Retinal pigment epithelial cell (primary cell): ENCODE results near the gene NSFL1C.

Experiments used
- DNase-seq: peaks from one replicate; pipeline ENCODE4 v3.0.0-alpha.2; 2010; ENCODE audit warnings: low read depth
- H3K4me3 ChIP-seq: 2 replicates; pipeline ENCODE4 v1.5.1; 2011; ENCODE audit warnings: mild to moderate bottlenecking, low read length, control low read depth, moderate library complexity
- TF ChIP-seq, protein P1 (sequence below): conservative IDR thresholded peaks from 2 replicates; pipeline ENCODE4 v1.5.1; 2011; ENCODE audit warnings: low read depth, low read length, control low read depth, inconsistent platforms

NSFL1C gene

DNA sequence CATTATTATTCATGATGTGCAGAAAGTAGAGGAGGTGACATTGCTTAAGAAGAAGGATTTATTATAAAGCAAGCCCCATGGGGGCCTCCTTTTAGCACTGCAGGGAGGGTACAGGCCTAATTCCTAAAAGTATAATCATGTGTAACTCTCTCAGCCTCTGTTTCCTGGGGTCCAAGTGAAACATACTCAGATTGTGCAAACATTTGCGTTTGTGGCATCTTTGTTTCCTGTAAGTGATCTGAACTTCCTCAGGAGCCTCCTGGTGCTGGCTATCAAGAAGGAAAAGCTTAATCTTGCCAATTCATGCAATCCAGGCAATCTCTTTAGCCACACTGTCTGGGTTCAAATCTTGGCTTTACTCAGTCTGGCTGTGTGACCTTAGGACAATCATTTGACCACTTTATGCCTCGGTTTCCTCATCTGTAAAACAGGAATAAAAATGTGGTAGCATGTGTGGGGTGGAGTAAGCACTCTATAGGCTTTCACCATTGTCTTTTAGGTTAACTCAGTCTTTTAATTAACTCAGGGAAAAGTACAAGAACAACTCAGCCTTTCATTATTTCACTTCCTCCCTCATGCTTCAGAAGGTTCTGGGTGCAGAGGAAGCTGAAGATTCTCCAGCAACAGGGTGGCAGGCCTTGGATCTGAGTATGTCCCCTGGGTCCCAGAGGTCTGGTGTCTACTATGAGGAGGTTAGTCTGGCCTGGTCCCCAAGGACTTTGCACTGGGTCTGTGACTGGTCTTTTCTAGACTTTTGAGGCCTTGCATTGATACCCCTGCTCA lies 25.4 kb upstream of the NSFL1C start:
- DNase-seq = no peak
- TF ChIP-seq, protein P1, sequence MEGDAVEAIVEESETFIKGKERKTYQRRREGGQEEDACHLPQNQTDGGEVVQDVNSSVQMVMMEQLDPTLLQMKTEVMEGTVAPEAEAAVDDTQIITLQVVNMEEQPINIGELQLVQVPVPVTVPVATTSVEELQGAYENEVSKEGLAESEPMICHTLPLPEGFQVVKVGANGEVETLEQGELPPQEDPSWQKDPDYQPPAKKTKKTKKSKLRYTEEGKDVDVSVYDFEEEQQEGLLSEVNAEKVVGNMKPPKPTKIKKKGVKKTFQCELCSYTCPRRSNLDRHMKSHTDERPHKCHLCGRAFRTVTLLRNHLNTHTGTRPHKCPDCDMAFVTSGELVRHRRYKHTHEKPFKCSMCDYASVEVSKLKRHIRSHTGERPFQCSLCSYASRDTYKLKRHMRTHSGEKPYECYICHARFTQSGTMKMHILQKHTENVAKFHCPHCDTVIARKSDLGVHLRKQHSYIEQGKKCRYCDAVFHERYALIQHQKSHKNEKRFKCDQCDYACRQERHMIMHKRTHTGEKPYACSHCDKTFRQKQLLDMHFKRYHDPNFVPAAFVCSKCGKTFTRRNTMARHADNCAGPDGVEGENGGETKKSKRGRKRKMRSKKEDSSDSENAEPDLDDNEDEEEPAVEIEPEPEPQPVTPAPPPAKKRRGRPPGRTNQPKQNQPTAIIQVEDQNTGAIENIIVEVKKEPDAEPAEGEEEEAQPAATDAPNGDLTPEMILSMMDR = no peak
- H3K4me3 ChIP-seq = no peak overlapping the region

DNA sequence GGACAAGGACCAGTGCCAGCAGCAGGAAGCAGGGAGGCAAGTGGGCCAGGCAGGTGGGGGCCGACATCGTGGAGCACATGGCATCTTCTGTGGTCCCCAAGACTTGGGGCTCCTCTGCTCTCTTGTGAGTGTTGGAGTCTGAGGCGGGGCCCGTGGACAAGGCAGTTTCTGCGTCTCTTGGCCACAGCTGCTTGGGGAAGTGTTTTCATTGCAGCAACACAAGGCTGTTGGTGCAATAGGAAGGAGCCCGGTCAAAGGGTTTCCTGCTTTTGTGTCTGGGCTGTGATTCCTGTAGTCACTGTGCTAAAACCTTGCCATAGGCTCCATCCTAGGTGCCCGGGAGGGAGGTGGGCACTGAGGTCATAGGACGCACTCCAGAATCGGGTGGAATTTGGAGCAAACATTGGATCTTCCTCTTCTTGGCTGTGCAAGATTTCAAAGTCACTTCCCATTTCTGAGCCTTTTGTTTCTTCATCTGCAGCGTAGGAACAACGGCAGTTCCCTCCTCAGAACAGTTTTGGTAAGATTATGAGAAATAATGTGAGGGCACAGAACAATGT lies 24.7 kb upstream of the NSFL1C start, which contains the start of gene SIRPB2:
TSS of gene SIRPB2 (minus strand) at position 140 of the 560 bp plus-strand sequence. CDS start at position 79, 61 bp downstream.
- no peak for DNase-seq
- H3K4me3 ChIP-seq = no peak within 1 kb of the TSS
- TF ChIP-seq, protein P1 = no peak

DNA sequence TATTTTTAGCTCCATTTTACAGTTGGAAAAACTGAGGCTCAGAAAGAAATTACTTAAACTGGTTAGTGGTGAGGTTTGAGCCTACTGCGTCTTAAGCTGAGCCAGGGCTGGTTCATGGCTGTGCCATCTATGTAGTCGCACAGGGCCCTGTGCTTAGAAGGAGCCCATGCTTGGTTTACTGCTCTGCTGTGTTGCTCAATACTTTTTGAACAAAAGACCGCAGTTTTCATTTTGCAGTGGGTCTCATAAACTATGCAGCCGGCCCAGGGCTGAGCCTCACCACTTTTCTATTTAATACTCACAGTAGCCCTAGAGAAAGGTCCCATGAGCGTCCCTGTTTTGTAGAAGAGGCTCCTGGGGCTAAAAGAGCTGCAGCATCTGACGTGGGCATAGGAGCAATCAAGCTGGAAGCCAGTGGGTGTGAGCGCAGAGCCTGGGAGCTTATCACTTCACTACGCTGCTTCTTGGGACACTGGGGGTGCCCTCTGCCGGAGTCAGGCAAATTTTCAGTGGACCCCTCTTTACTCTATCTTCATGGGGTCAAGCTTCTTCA lies 24.1 kb upstream of the NSFL1C start:
- no peak overlapping the region for H3K4me3 ChIP-seq
- TF ChIP-seq, protein P1 = no peak
- DNase-seq = no peak

DNA sequence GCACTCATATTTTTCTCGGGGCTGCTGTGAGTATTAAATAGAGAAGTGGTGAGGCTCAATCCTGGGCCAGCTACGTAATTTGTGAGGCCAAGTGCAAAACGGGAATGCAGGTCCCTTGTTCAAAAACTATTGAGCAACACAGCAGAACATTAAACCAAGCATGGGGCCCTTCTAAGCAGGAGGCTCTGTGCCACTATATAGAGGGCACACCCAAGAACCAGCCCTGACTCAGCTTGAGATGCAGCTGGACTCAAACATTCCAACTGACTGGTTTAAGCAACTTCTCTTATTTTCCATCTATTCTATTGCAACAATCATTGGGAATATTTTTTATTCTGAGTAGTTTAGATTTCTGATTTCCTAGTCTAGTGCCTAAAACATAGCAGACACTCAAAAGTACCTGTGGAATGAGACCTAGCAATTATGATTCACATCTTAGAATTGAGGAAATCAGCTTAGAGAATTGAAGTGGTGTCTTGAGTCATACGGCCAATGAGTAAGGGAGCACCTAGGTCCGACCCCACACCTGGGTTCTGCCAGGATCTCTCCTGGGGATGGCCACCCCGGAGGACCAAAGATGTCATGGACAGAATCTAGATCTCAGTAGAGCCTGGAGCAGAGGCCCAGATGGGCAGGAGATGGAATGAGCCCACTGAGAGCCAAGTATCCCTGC lies 23.3 kb upstream of the NSFL1C start:
- no peak overlapping the region for H3K4me3 ChIP-seq
- no peak for DNase-seq

DNA sequence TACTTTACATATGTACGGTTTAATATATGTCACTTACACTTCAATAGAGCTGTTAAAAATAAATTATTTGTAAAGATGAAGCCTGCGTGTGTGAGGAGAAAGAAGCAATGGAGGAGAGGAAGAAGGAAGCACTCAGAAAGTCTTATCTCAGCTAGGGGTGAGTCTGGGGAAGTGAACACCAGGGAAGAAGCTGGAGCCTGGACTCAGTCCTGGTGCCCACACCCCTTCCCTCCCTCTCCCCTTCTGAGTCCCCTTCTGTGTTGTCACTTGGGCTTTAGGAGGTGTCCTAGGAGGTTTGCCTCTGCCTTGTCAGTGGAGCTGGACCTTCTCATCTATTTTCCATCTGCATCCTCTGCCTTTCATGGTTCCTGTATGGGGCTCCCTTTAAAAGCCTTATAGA lies 22.7 kb upstream of the NSFL1C start:
- TF ChIP-seq, protein P1 = no peak
- H3K4me3 ChIP-seq = no peak overlapping the region
- no peak for DNase-seq

More for the DNA sequence above, 23.3 kb upstream of the NSFL1C start:
- TF ChIP-seq, protein P1 = no peak

DNA sequence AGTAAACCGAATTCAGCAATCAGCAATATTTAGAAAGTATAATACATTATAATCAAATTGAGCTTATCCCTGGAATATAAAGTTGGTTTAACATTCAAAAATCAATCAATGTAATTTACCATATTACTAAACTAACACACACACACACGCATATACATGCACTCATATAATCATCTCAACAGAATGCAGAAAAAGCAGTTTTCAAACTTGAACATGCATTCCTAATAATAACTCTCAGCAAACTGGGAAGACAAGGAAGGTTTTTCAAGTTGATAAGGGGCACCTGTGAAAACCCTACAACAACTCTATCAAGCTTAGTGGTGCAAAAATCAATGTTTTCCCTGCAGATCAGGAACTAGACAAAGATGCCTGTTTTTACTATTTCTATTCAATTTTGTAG lies 19.9 kb upstream of the NSFL1C start:
- DNase-seq = no peak
- no peak overlapping the region for H3K4me3 ChIP-seq
- TF ChIP-seq, protein P1 = no peak
